ENCODE results near the gene MEF2D.

GRCh38 chr1:156420205-156421061, 80.1 kb downstream of the MEF2D start:
- no peak for TF ChIP-seq CTCF (IDR thresholded peaks at IDR 0.05)
- TF ChIP-seq POLR2AphosphoS5 (IDR thresholded peaks at IDR 0.05) = no peak
- no peak for TF ChIP-seq EP300 (IDR thresholded peaks at IDR 0.05)
- TF ChIP-seq POLR2A (IDR thresholded peaks at IDR 0.05) = no peak

Measured in suprapubic skin (tissue), 4 donors.